ENCODE measurements around the gene GRM8. TPM values are rescaled to one million over a fixed set of nuclear protein-coding genes. Genes with fewer than 3 reads are reported as not detected.
"Not testable (repeated sequence)": the region's sequence is repeated elsewhere in the genome, so short reads cannot be mapped to it uniquely, and the experiment has no call there.

The GRM8 gene
- total and polyA plus RNA-seq, 2 donors = 0.48 to 2.1 TPM

- 93% methylated on average over 1 of the region's 1 CpG for WGBS
- DNase-seq (ENCODE audit: extremely low spot score); H3K27ac ChIP-seq (ENCODE audit: low read depth); H3K4me3 ChIP-seq (ENCODE audit: low read depth, low read length); H3K4me1 ChIP-seq (ENCODE audit: insufficient read depth); H3K36me3 ChIP-seq (ENCODE audit: insufficient read depth): not testable (repeated sequence)
Measured at GRCh38 chr7:126668762-126669161, 584.0 kb downstream of the GRM8 start.

GRCh38 chr7:126668367-126668752 is 584.4 kb downstream of the GRM8 start:
- no peaks in the 10 kb centered on the region for H3K4me1 ChIP-seq (ENCODE audit: insufficient read depth)
- H3K4me3 ChIP-seq (ENCODE audit: low read depth, low read length) = no peak overlapping the region
- no peak for DNase-seq (ENCODE audit: extremely low spot score)
- no peaks in the 10 kb centered on the region for H3K36me3 ChIP-seq (ENCODE audit: insufficient read depth)
- WGBS = 92% methylated on average over 5 of the region's 5 CpGs
- H3K27ac ChIP-seq (ENCODE audit: low read depth) = no peak overlapping the region

DNA sequence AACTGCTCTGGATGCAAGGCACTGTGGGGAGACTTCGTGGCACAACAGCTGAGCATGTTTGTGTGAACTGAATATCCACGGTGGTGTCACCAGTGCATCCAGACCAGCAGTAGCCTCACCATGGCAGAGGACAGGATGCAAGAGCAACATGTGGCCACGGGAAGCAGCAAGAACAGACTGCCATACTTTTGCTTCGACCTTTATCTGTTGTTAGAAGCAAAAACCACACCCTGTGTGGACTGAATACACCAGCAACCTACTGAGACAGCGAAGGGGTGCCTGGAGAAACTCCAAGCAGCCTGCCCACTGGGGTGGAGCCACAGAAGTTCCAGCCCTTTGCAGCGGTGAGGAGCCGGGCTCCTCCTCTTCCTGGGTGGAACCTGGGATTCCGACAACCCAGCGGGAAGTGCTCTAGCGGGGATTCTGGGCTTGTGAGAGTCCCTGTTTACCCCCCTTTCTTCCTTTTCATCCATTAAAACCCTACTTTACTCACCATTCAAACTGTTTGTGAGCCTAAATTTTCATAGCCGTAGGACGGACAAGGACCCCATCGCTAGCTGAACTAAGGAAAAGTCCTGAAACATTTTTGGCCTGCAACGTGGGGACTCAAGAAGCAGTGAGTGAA is 584.9 kb downstream of the GRM8 start:
- no peak for DNase-seq (ENCODE audit: extremely low spot score)
- Histone ChIP-seq H3K4me3 (ENCODE audit: low read depth, low read length) (no peak overlapping the region), H3K4me1 (ENCODE audit: insufficient read depth) (no peaks in the 10 kb centered on the region), H3K36me3 (ENCODE audit: insufficient read depth) (no peaks in the 10 kb centered on the region), H3K27ac (ENCODE audit: low read depth) (no peak overlapping the region)
- WGBS = 89% methylated on average over 14 of the region's 14 CpGs

DNA sequence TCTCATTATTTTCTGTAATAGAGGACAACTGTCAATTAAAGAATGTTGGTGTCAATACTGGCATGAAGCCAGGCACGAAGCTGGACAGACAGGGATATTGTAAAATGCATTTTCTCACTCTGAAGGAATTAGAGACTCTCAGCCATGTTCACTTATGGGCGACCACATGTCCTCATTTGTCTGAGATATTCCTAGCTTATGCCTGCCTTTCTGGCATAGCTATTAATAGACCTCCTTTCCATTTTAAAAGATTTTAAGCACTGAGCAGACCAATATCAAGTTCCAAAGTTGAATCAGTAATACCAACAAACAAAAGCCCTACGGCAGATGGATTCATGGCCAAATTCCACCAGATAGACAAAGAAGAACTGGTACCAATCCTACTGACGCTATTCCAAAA is 589.9 kb downstream of the GRM8 start:
- H3K27ac ChIP-seq (ENCODE audit: low read depth) = no peak overlapping the region
- H3K4me1 ChIP-seq (ENCODE audit: insufficient read depth) = no peaks in the 10 kb centered on the region
- no peak for DNase-seq (ENCODE audit: extremely low spot score)
- H3K36me3 ChIP-seq (ENCODE audit: insufficient read depth) = no peaks in the 10 kb centered on the region
- WGBS = 64% methylated on average over 4 of the region's 4 CpGs
- H3K4me3 ChIP-seq (ENCODE audit: low read depth, low read length) = no peak overlapping the region

DNA sequence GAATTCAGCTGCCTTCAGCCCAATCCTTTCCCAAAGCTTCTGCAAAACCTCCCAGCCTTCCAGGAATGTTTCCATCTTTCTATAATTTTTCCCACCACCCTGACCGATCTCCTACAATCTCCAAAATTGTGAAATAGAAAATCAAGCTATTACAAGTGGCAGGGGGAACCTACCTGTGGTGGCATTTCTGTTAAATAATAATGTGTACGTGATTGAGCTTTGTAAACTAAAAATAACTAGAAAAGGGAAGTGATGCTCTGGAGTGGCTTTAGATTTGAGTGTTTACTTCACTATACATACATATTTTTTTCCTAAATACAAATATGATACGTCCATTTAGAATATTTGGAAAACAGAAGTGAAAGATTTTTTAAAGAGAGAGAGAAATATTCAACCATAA is 593.6 kb downstream of the GRM8 start:
- H3K27ac ChIP-seq (ENCODE audit: low read depth) = no peak overlapping the region
- no peaks in the 10 kb centered on the region for H3K4me1 ChIP-seq (ENCODE audit: insufficient read depth)
- H3K36me3 ChIP-seq (ENCODE audit: insufficient read depth) = no peaks in the 10 kb centered on the region
- no peak for DNase-seq (ENCODE audit: extremely low spot score)
- WGBS = 78% methylated on average over 3 of the region's 3 CpGs
- H3K4me3 ChIP-seq (ENCODE audit: low read depth, low read length) = no peak overlapping the region

GRCh38 chr7:126658684-126659083 is 594.1 kb downstream of the GRM8 start:
- Histone ChIP-seq H3K27ac (ENCODE audit: low read depth) (no peak overlapping the region), H3K36me3 (ENCODE audit: insufficient read depth) (no peaks in the 10 kb centered on the region), H3K4me3 (ENCODE audit: low read depth, low read length) (no peak overlapping the region), H3K4me1 (ENCODE audit: insufficient read depth) (no peaks in the 10 kb centered on the region)
- no peak for DNase-seq (ENCODE audit: extremely low spot score)
- WGBS = 87% methylated on average over 16 of the region's 16 CpGs

DNA sequence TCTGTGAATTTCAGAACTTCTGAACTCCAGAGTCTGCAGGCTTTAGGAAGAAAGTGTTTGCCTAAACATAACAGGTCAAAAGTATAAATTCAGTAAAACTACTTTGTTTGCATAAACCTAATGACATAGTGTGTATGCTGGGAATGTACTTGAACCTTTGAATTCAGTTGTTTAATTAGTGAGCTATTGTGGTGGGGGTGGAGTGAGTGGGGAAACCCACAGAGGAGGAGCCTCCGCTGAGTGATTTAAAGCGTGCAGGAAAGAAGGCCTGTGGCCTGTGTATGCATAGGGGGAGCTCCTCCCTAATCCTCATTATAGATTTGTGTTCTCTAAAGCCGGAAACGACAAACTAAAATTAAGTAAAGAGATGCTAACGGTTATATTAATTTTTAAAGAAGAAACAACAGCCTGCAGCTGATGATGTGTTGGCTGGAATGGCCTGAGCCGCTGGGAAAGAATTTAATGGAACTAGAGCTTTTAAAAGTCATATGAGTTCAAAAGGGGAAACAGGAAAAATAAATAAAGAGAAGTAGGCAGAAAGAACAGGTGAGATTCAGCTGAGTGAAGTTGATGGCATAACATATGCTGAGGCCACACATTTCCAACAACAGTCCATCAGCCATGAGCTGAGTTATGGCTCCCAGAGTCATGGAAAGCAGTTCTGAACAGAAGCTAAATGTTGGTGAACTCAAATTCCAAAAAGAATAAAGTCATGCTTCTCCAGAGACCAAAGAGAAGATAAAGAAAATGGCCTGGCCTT is 595.0 kb downstream of the GRM8 start:
- no peaks in the 10 kb centered on the region for H3K36me3 ChIP-seq (ENCODE audit: insufficient read depth)
- no peaks in the 10 kb centered on the region for H3K4me1 ChIP-seq (ENCODE audit: insufficient read depth)
- no peak for DNase-seq (ENCODE audit: extremely low spot score)
- H3K4me3 ChIP-seq (ENCODE audit: low read depth, low read length) = no peak overlapping the region
- no peak overlapping the region for H3K27ac ChIP-seq (ENCODE audit: low read depth)
- 79% methylated on average over 6 of the region's 6 CpGs for WGBS

- DNase-seq (ENCODE audit: extremely low spot score) = no peak
- no peak overlapping the region for H3K4me3 ChIP-seq (ENCODE audit: low read depth, low read length)
- no peaks in the 10 kb centered on the region for H3K4me1 ChIP-seq (ENCODE audit: insufficient read depth)
- 75% methylated on average over 3 of the region's 3 CpGs for WGBS
- no peak overlapping the region for H3K27ac ChIP-seq (ENCODE audit: low read depth)
- no peaks in the 10 kb centered on the region for H3K36me3 ChIP-seq (ENCODE audit: insufficient read depth)
Measured at GRCh38 chr7:126657137-126657536, 595.6 kb downstream of the GRM8 start.

DNA sequence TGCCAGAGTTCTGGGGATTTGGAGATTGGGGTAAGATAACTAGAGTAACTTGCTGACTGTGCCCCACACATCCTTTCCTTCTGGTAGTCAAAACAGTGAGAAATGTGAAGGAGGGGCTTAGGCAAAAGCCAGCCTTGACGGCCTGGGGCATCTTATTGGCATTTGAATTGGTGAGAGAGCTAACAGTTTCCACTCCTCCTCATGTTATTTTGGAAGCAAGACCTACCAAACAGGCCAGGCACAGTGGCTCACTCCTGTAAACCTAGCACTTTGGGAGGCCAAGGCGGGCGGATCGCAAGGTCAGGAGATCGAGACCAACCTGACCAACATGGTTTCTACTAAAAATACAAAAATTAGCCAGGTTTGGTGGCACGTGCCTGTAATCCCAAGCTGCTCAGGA is 596.6 kb downstream of the GRM8 start:
- WGBS = 74% methylated on average over 6 of the region's 6 CpGs
- Histone ChIP-seq H3K36me3 (ENCODE audit: insufficient read depth) (no peaks in the 10 kb centered on the region), H3K4me3 (ENCODE audit: low read depth, low read length) (no peak overlapping the region), H3K27ac (ENCODE audit: low read depth) (no peak overlapping the region), H3K4me1 (ENCODE audit: insufficient read depth) (no peaks in the 10 kb centered on the region)
- no peak for DNase-seq (ENCODE audit: extremely low spot score)

DNA sequence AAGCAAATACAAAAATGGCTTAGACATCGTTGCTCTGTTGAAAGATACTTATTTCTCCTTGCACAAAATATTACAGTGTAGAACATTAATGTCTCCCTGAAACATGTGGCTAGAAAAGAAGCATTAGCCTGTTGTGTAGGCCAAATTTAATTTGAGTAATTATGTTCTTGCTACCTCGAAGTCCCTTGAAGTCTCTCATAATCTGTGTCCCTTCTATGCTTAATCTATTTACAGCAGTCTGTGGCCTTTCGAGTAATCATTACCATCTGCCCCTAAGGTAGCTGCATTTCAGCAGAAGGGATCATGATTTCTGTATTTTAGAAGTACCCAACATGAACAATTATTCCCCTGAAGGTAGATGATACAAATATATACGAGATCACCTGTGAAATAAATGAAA is 615.2 kb downstream of the GRM8 start:
- no peak overlapping the region for H3K27ac ChIP-seq (ENCODE audit: low read depth)
- no peak for DNase-seq (ENCODE audit: extremely low spot score)
- no peaks in the 10 kb centered on the region for H3K4me1 ChIP-seq (ENCODE audit: insufficient read depth)
- WGBS = 70% methylated on average over 4 of the region's 4 CpGs
- no peaks in the 10 kb centered on the region for H3K36me3 ChIP-seq (ENCODE audit: insufficient read depth)
- no peak overlapping the region for H3K4me3 ChIP-seq (ENCODE audit: low read depth, low read length)

DNA sequence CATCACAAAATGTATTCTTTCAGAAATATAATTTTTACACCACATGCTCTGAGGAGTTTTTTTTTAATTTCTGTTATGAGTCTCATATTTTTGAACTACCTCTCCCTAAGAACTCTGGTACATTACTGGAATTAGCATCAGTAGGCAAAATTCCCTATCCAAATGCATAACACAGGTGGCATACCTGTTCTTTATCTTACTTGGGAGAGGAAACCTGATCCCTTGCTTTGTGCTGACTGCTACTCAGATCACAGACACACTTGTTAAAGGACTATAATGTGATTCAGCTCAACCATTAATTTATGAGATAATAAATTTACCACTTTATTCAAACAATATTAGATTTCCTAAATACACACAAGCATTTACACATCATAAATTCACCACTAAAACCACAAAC is 617.2 kb downstream of the GRM8 start:
- no peak for DNase-seq (ENCODE audit: extremely low spot score)
- no peaks in the 10 kb centered on the region for H3K36me3 ChIP-seq (ENCODE audit: insufficient read depth)
- no peaks in the 10 kb centered on the region for H3K4me1 ChIP-seq (ENCODE audit: insufficient read depth)
- H3K27ac ChIP-seq (ENCODE audit: low read depth) = no peak overlapping the region
- no peak overlapping the region for H3K4me3 ChIP-seq (ENCODE audit: low read depth, low read length)

DNA sequence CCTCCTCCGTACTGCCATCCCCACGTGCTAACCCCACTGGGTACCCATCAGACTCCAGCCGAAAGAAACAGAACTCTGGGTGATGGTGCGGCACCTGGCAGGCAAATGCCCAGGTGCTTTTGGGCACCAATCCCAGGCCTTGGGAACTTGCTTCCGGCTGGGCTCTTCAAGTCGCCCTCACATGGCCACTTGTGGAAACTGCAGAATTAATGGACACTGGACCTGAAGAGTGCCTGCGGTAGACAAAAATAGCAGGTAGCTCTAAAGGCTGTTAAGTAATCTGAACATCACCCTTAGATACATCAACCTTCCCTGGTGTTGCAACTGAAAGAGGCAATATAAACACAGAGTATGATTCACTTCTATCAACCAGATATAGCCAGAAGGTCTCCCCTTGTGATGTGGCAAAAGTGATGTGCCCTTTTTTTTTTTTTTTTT is 644.4 kb downstream of the GRM8 start:
- no peaks in the 10 kb centered on the region for H3K36me3 ChIP-seq (ENCODE audit: insufficient read depth)
- no peak overlapping the region for H3K27ac ChIP-seq (ENCODE audit: low read depth)
- WGBS = 60% methylated on average over 7 of the region's 7 CpGs
- no peaks in the 10 kb centered on the region for H3K4me1 ChIP-seq (ENCODE audit: insufficient read depth)
- no peak overlapping the region for H3K4me3 ChIP-seq (ENCODE audit: low read depth, low read length)
- no peak for DNase-seq (ENCODE audit: extremely low spot score)

GRCh38 chr7:126606331-126606730 is 646.4 kb downstream of the GRM8 start:
- no peak overlapping the region for H3K4me3 ChIP-seq (ENCODE audit: low read depth, low read length)
- no peak for DNase-seq (ENCODE audit: extremely low spot score)
- H3K4me1 ChIP-seq (ENCODE audit: insufficient read depth) = no peaks in the 10 kb centered on the region
- 94% methylated on average over 3 of the region's 3 CpGs for WGBS
- H3K36me3 ChIP-seq (ENCODE audit: insufficient read depth) = no peaks in the 10 kb centered on the region
- H3K27ac ChIP-seq (ENCODE audit: low read depth) = no peak overlapping the region

DNA sequence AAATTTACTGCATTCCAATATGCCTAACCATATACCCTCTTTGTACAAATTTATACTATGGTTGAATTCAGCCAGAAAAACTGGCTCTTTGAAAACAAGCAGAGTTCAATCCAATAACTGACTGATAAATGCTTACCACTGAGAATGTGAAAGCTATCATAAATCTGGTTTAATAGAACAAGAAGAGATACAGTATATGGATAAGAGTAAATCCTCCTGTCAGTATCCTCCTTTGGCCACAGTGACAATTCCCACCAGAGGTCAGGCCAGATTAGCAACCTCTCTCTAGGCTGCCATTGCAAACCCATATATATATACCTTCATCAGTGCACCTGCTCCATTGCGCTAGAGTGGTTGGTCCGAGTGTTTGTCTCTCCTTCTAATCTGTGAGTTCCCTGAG is 647.2 kb downstream of the GRM8 start:
- WGBS = 87% methylated on average over 2 of the region's 2 CpGs
- Histone ChIP-seq H3K4me1 (ENCODE audit: insufficient read depth) (no peaks in the 10 kb centered on the region), H3K27ac (ENCODE audit: low read depth) (no peak overlapping the region), H3K36me3 (ENCODE audit: insufficient read depth) (no peaks in the 10 kb centered on the region), H3K4me3 (ENCODE audit: low read depth, low read length) (no peak overlapping the region)
- DNase-seq (ENCODE audit: extremely low spot score) = no peak

All from urinary bladder (tissue), 4 donors.